Mucosa of descending colon (tissue), 3 donors: ENCODE measurements around the gene GPC6. TPM values are rescaled to one million over a fixed set of nuclear protein-coding genes. Genes with fewer than 3 reads are reported as not detected.
"Not testable (repeated sequence)": the region's sequence is repeated elsewhere in the genome, so short reads cannot be mapped to it uniquely, and the experiment has no call there.

ENCODE experiments used
- ATAC-seq: fragments of 200-7000 bp; cut with Tn5 transposase; one replicate; pipeline ENCODE4 v1.9.1; 2020; ENCODE audit warnings: mild to moderate bottlenecking, moderate library complexity
- DNase-seq, 3 donors: peaks; one replicate each; pipeline ENCODE4 v3.0.0-alpha.2; 2020
- H3K36me3 ChIP-seq: fragments of 200-600 bp; one replicate; pipeline ENCODE4 v1.8.0; 2021; ENCODE audit warnings: low read depth, mild to moderate bottlenecking
- H3K4me1 ChIP-seq: fragments of 200-600 bp; one replicate; pipeline ENCODE4 v1.8.0; 2021; ENCODE audit warnings: low read depth, mild to moderate bottlenecking
- H3K4me3 ChIP-seq: fragments of 200-600 bp; one replicate; pipeline ENCODE4 v1.8.0; 2021; ENCODE audit warnings: mild to moderate bottlenecking
- H3K9me3 ChIP-seq: fragments of 200-600 bp; one replicate; pipeline ENCODE4 v1.8.0; 2021; ENCODE audit warnings: mild to moderate bottlenecking
- CTCF ChIP-seq: fragments of 200-600 bp; IDR thresholded peaks from one replicate; pipeline ENCODE4 v1.8.0; 2022; ENCODE audit warnings: antibody characterized with exemption, mild to moderate bottlenecking
- intact Hi-C, 2 donors: fragments of 100-400 bp; cut with DNase I in 1 of 2; cut with micrococcal nuclease in 1 of 2; formaldehyde crosslinking; loops; one replicate each; pipeline versions ENCODE4 v1.11.0 to v1.11.1; 2022; cut with DNase I, micrococcal nuclease
- total RNA-seq, 3 donors: library from RNA; stranded (reverse); fragmentation: NEBNext Ultra II Directional in 2 of 3; extraction: Animal tissue kit (Norgen Biotek cat#: 25700) in 2 of 3; gene quantifications; one replicate each; pipeline versions ENCODE4 v1.2.1 to v1.2.4, GENCODE V29; 2021 to 2023
- donor health status: DM: no; HTN: no; CAD: no; lungs with moderate emphysema.
- donor health status: DM: no; HTN: no; CAD: no.
- donor health status: DM: no; HTN: yes; CAD: no.

GPC6 gene
- total RNA-seq, 3 donors from 2014 or later: 2.7 to 11.3 (median 7.5) TPM

GRCh38 chr13:94333131-94333820 lies 1106.7 kb downstream of the GPC6 start:
- H3K9me3 ChIP-seq: no peaks in the 10 kb centered on the region
- TF ChIP-seq CTCF: no peak
- DNase-seq: no peak
- H3K4me3 ChIP-seq: no peak overlapping the region
- no peaks in the 10 kb centered on the region for H3K36me3 ChIP-seq
- no peak for ATAC-seq
- no peaks in the 10 kb centered on the region for H3K4me1 ChIP-seq
- intact Hi-C loops: no loop called here

GRCh38 chr13:94335761-94336526 lies 1109.3 kb downstream of the GPC6 start:
- H3K36me3 ChIP-seq: no peaks in the 10 kb centered on the region
- ATAC-seq: no peak
- no peak overlapping the region for H3K4me3 ChIP-seq
- DNase-seq: no peak
- intact Hi-C loops: no loop called here
- TF ChIP-seq CTCF: no peak
- H3K4me1 ChIP-seq: no peaks in the 10 kb centered on the region
- H3K9me3 ChIP-seq: no peaks in the 10 kb centered on the region

- Histone ChIP-seq H3K9me3 (no peaks in the 10 kb centered on the region), H3K4me3 (no peak overlapping the region), H3K36me3 (no peaks in the 10 kb centered on the region), H3K4me1 (no peaks in the 10 kb centered on the region)
- DNase-seq (no peak), ATAC-seq (no peak)
- intact Hi-C loops: no loop called here
- TF ChIP-seq CTCF: no peak
Measured at GRCh38 chr13:94339116-94339687, 1112.6 kb downstream of the GPC6 start.

- DNase-seq: no peak
- no peak for TF ChIP-seq CTCF
- intact Hi-C loops: no loop called here
- Histone ChIP-seq H3K9me3 (no peaks in the 10 kb centered on the region), H3K36me3 (no peaks in the 10 kb centered on the region), H3K4me3 (no peak overlapping the region), H3K4me1 (no peaks in the 10 kb centered on the region)
- ATAC-seq: no peak
Measured at GRCh38 chr13:94342436-94343242, 1116.0 kb downstream of the GPC6 start.

- peak; percentile 20 for ATAC-seq
- Histone ChIP-seq H3K4me1 (no peaks in the 10 kb centered on the region), H3K36me3 (no peaks in the 10 kb centered on the region), H3K9me3 (no peaks in the 10 kb centered on the region), H3K4me3 (no peak overlapping the region)
- TF ChIP-seq CTCF: no peak
- intact Hi-C loops: no loop called here
- no peak for DNase-seq
Measured at GRCh38 chr13:94343243-94343585, 1116.6 kb downstream of the GPC6 start.

- H3K36me3 ChIP-seq, H3K4me3 ChIP-seq, H3K9me3 ChIP-seq, DNase-seq, intact Hi-C loops, ATAC-seq, H3K4me1 ChIP-seq: not testable (repeated sequence)
Measured at GRCh38 chr13:94343687-94344086, 1117.1 kb downstream of the GPC6 start.
